A673 (cell line): ENCODE measurements around the gene SEZ6L2.

Source experiments
- CTCF ChIP-seq: fragments of 300-800, 200-600 bp; sonication (generic); conservative IDR thresholded peaks from 2 replicates; pipeline ENCODE4 v1.5.1; 2017; ENCODE audit warnings: low read depth, mild to moderate bottlenecking, antibody characterized with exemption, low read length, moderate library complexity, mixed read lengths
- EZH2 ChIP-seq: fragments of 200-600 bp; sonication (generic); IDR thresholded peaks from 2 replicates; pipeline ENCODE4 v1.6.1; 2017; ENCODE audit warnings: borderline replicate concordance, low read depth, mild to moderate bottlenecking, mixed read lengths, antibody characterized with exemption, low read length; ENCODE audit not compliant: poor library complexity, severe bottlenecking

GRCh38 chr16:29852654-29853053, 46.7 kb downstream of the SEZ6L2 start:
- no peak for TF ChIP-seq CTCF
- TF ChIP-seq EZH2 = no peak
